Mesenchymal stem cell (in vitro differentiated cells and primary cell): ENCODE data around the gene CFAP92.

Source experiments
- DNase-seq: peaks from one replicate; pipeline ENCODE4 v3.0.0-alpha.2; 2013
- H2AFZ ChIP-seq: one replicate; pipeline ENCODE4 v1.6.1; 2013; ENCODE audit warnings: low read depth, mild to moderate bottlenecking, control low read depth, inconsistent platforms, low read length, moderate library complexity
- H2AK5ac ChIP-seq: 2 replicates; pipeline ENCODE4 v1.6.1; 2013; ENCODE audit warnings: low read length, moderate library complexity, mild to moderate bottlenecking, inconsistent platforms; ENCODE audit not compliant: severe bottlenecking
- H2BK120ac ChIP-seq: one replicate; pipeline ENCODE4 v1.6.1; 2013; ENCODE audit warnings: low read depth, mild to moderate bottlenecking, inconsistent platforms, low read length, moderate library complexity
- H2BK12ac ChIP-seq, 2 experiments: one replicate each; pipeline ENCODE4 v1.6.1; 2013; ENCODE audit warnings: inconsistent platforms in 2 of 2, low read length in 2 of 2, mild to moderate bottlenecking in 2 of 2, moderate library complexity in 2 of 2, control low read depth in 1 of 2
- H2BK15ac ChIP-seq: one replicate; pipeline ENCODE4 v1.6.1; 2013; ENCODE audit warnings: mild to moderate bottlenecking, low read depth, inconsistent platforms; ENCODE audit not compliant: poor library complexity, severe bottlenecking
- H2BK5ac ChIP-seq: 2 replicates; pipeline ENCODE4 v1.6.1; 2013; ENCODE audit warnings: low read depth, mild to moderate bottlenecking, low read length, control low read depth, inconsistent platforms; ENCODE audit not compliant: poor library complexity, severe bottlenecking
- H3K14ac ChIP-seq, 2 experiments: one replicate each; pipeline ENCODE4 v1.6.1; 2013; ENCODE audit warnings: inconsistent platforms in 2 of 2, low read length in 2 of 2, control low read depth in 1 of 2, mild to moderate bottlenecking in 1 of 2, moderate library complexity in 1 of 2
- H3K18ac ChIP-seq, 2 experiments: one replicate each; pipeline ENCODE4 v1.6.1; 2013; ENCODE audit warnings: inconsistent platforms in 2 of 2, low read length in 2 of 2, control low read depth in 1 of 2, low read depth in 1 of 2, mild to moderate bottlenecking in 1 of 2
- H3K23ac ChIP-seq, 2 experiments: one replicate each; pipeline ENCODE4 v1.6.1; 2013; ENCODE audit warnings: inconsistent platforms in 2 of 2, low read length in 2 of 2, mild to moderate bottlenecking in 2 of 2, moderate library complexity in 2 of 2, control low read depth in 1 of 2
- H3K27ac ChIP-seq: 2 replicates; pipeline ENCODE4 v1.5.1; 2013; ENCODE audit warnings: mild to moderate bottlenecking, moderate library complexity, low read length, control low read depth, inconsistent platforms; ENCODE audit not compliant: poor library complexity, severe bottlenecking
- H3K27me3 ChIP-seq, 2 experiments: 2 replicates each; pipeline versions ENCODE4 v1.6.1 to v1.7.0; 2013; ENCODE audit warnings: low read length in 2 of 2, mild to moderate bottlenecking in 2 of 2, moderate library complexity in 2 of 2, control low read depth in 1 of 2, inconsistent platforms in 1 of 2; ENCODE audit not compliant: control insufficient read depth in 1 of 2, insufficient read depth in 1 of 2
- H3K36me3 ChIP-seq, 2 experiments: 2 replicates each; pipeline versions ENCODE4 v1.6.1 to v1.7.0; 2013; ENCODE audit warnings: low read length in 2 of 2, control low read depth in 1 of 2, inconsistent platforms in 1 of 2, low read depth in 1 of 2, mild to moderate bottlenecking in 1 of 2; ENCODE audit not compliant: insufficient read depth in 2 of 2, control insufficient read depth in 1 of 2
- H3K4ac ChIP-seq, 2 experiments: one replicate each; pipeline ENCODE4 v1.6.1; 2013; ENCODE audit warnings: inconsistent platforms in 2 of 2, low read length in 2 of 2, mild to moderate bottlenecking in 2 of 2, moderate library complexity in 2 of 2, control low read depth in 1 of 2, low read depth in 1 of 2
- H3K4me1 ChIP-seq: 2 replicates; pipeline ENCODE4 v1.6.1; 2013; ENCODE audit warnings: low read depth, low read length, control low read depth; ENCODE audit not compliant: control insufficient read depth, insufficient read depth
- H3K4me2 ChIP-seq: 2 replicates; pipeline ENCODE4 v1.6.1; 2013; ENCODE audit warnings: low read length, mild to moderate bottlenecking, inconsistent platforms; ENCODE audit not compliant: poor library complexity, severe bottlenecking
- H3K4me3 ChIP-seq, 2 experiments: 2 replicates each; pipeline versions ENCODE4 v1.5.1 to v1.7.0; 2013; ENCODE audit warnings: low read length in 2 of 2, mild to moderate bottlenecking in 2 of 2, control low read depth in 1 of 2, low read depth in 1 of 2; ENCODE audit not compliant: insufficient read depth in 1 of 2
- H3K79me1 ChIP-seq: replicated peaks from 2 replicates; pipeline ENCODE4 v1.6.1; 2013; ENCODE audit warnings: mild to moderate bottlenecking, control low read depth, low read length, inconsistent platforms; ENCODE audit not compliant: poor library complexity, severe bottlenecking
- H3K9ac ChIP-seq: 2 replicates; pipeline ENCODE4 v1.7.0; 2013; ENCODE audit warnings: mild to moderate bottlenecking, low read length, moderate library complexity
- H3K9me3 ChIP-seq: 2 replicates; pipeline ENCODE4 v1.7.0; 2013; ENCODE audit warnings: mild to moderate bottlenecking, low read length; ENCODE audit not compliant: control insufficient read depth
- H4K8ac ChIP-seq: one replicate; pipeline ENCODE4 v1.6.1; 2013; ENCODE audit warnings: inconsistent platforms, mild to moderate bottlenecking, low read length, moderate library complexity
- H4K91ac ChIP-seq: one replicate; pipeline ENCODE4 v1.6.1; 2013; ENCODE audit warnings: mild to moderate bottlenecking, low read length, inconsistent platforms
- WGBS: methylation state at CpG from one replicate; pipeline ENCODE4 v1.1.7; 2013; ENCODE audit warnings: mixed read lengths; 5-methylcytosine and 5-hydroxymethylcytosine counted together

CFAP92 gene

GRCh38 chr3:128995737-128996136 is 1.9 kb upstream of the CFAP92 start:
- no peak overlapping the region for H3K4me2 ChIP-seq
- H3K79me1 ChIP-seq, result no peaks in the 10 kb centered on the region
- no peak overlapping the region for H3K14ac ChIP-seq
- H2BK15ac ChIP-seq, result no peak overlapping the region
- no peak overlapping the region for H3K27ac ChIP-seq
- H3K36me3 ChIP-seq, result no peaks in the 10 kb centered on the region
- no peak overlapping the region for H2AFZ ChIP-seq
- H2BK12ac ChIP-seq, result no peak overlapping the region
- H2BK120ac ChIP-seq, result no peak overlapping the region
- H3K27me3 ChIP-seq, result peaks cover 79 to 85% of the 10 kb centered on the region in 2 experiments
- no peak overlapping the region for H4K8ac ChIP-seq
- no peak overlapping the region for H3K4me3 ChIP-seq
- H2BK5ac ChIP-seq, result no peak overlapping the region
- 80% methylated on average over 1 of the region's 1 CpG for WGBS
- H4K91ac ChIP-seq, result no peak overlapping the region
- no peak overlapping the region for H3K4ac ChIP-seq
- H3K23ac ChIP-seq, result no peak overlapping the region
- H3K9ac ChIP-seq, result no peak overlapping the region
- H2AK5ac ChIP-seq, result no peak overlapping the region
- no peaks in the 10 kb centered on the region for H3K9me3 ChIP-seq
- no peak overlapping the region for H3K18ac ChIP-seq
- DNase-seq, result no peak
- peaks cover 9% of the 10 kb centered on the region for H3K4me1 ChIP-seq

GRCh38 chr3:128994581-128995546 is 988 bp upstream of the CFAP92 start:
- Histone ChIP-seq H3K14ac (no peak overlapping the region), H2BK5ac (no peak overlapping the region), H3K23ac (no peak overlapping the region), H2BK15ac (peak overlapping the region; percentile 18), H2AFZ (no peak overlapping the region), H3K4ac (no peak overlapping the region), H3K27me3 (peaks cover 71 to 77% of the 10 kb centered on the region in 2 experiments), H4K91ac (no peak overlapping the region), H3K9ac (peak overlapping the region; percentile 65), H3K9me3 (no peaks in the 10 kb centered on the region), H3K36me3 (no peaks in the 10 kb centered on the region), H3K4me3 (peak overlapping the region in 1 of 2 experiments; percentile 69), H3K4me2 (no peak overlapping the region), H3K27ac (no peak overlapping the region), H3K4me1 (peaks cover 9% of the 10 kb centered on the region), H2BK12ac (no peak overlapping the region), H4K8ac (no peak overlapping the region), H3K79me1 (no peaks in the 10 kb centered on the region), H2BK120ac (no peak overlapping the region), H2AK5ac (no peak overlapping the region), H3K18ac (no peak overlapping the region)
- no peak for DNase-seq
- 87% methylated on average over 19 of the region's 19 CpGs for WGBS

- Histone ChIP-seq H2AFZ (no peak overlapping the region), H3K14ac (no peak overlapping the region), H2BK5ac (no peak overlapping the region), H3K4me1 (peaks cover 9% of the 10 kb centered on the region), H3K27ac (no peak overlapping the region), H3K27me3 (peaks cover 63 to 75% of the 10 kb centered on the region in 2 experiments), H2AK5ac (no peak overlapping the region), H2BK15ac (no peak overlapping the region), H3K9ac (peak overlapping the region; percentile 65), H3K4me2 (peak overlapping the region; percentile 62), H3K36me3 (no peaks in the 10 kb centered on the region), H2BK12ac (no peak overlapping the region), H3K4ac (no peak overlapping the region), H3K79me1 (no peaks in the 10 kb centered on the region), H2BK120ac (no peak overlapping the region), H3K4me3 (peak overlapping the region in 1 of 2 experiments; percentile 69), H3K9me3 (no peaks in the 10 kb centered on the region), H4K91ac (no peak overlapping the region), H3K18ac (no peak overlapping the region), H4K8ac (no peak overlapping the region), H3K23ac (no peak overlapping the region)
- DNase-seq, result no peak
- WGBS, result 8% methylated on average over 11 of the region's 13 CpGs
Measured at GRCh38 chr3:128994173-128994512, 267 bp upstream of the CFAP92 start.

- no peak overlapping the region for H2BK12ac ChIP-seq
- no peak for DNase-seq
- peak overlapping the region in 1 of 2 experiments; percentile 32 for H3K4ac ChIP-seq
- H2BK15ac ChIP-seq, result no peak overlapping the region
- no peaks in the 10 kb centered on the region for H3K79me1 ChIP-seq
- H4K91ac ChIP-seq, result no peak overlapping the region
- H3K27ac ChIP-seq, result no peak overlapping the region
- H3K4me1 ChIP-seq, result peaks cover 9% of the 10 kb centered on the region
- no peak overlapping the region for H3K9ac ChIP-seq
- no peaks in the 10 kb centered on the region for H3K9me3 ChIP-seq
- H3K27me3 ChIP-seq, result peaks cover 54 to 64% of the 10 kb centered on the region in 2 experiments
- 52% methylated on average over 17 of the region's 20 CpGs for WGBS
- no peaks in the 10 kb centered on the region for H3K36me3 ChIP-seq
- peak overlapping the region; percentile 15 for H2AFZ ChIP-seq
- H2AK5ac ChIP-seq, result no peak overlapping the region
- H3K23ac ChIP-seq, result no peak overlapping the region
- H3K18ac ChIP-seq, result no peak overlapping the region
- H2BK5ac ChIP-seq, result no peak overlapping the region
- H3K4me2 ChIP-seq, result no peak overlapping the region
- no peak overlapping the region for H3K4me3 ChIP-seq
- no peak overlapping the region for H4K8ac ChIP-seq
- no peak overlapping the region for H3K14ac ChIP-seq
- H2BK120ac ChIP-seq, result no peak overlapping the region
Measured at GRCh38 chr3:128992926-128993460, 883 bp downstream of the CFAP92 start.
